ENCODE results near the gene ZNF280B.

DNA sequence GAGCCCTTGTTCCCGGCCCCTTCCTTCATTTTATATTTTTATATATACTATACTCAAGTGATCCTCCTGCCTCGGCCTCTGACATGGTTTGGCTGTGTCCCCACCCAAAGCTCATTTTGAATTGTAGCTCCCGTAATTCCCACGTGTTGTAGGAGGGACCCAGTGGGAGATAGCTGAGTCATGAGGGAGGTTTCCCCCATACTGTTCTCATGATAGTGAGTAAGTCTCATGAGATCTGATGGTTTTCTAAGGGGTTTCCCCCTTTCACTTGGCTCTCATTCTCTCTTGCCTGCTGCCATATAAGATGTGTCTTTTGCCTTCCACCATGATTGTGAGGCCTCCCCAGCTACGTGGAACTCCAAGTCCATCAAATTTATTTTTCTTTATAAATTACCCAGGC, 18.8 kb upstream of the ZNF280B start:
- TF ChIP-seq EZH2 (IDR thresholded peaks at IDR 0.05; ENCODE audit: borderline replicate concordance, low read depth, low read length, severe bottlenecking) = no peak
- TF ChIP-seq, protein P1, sequence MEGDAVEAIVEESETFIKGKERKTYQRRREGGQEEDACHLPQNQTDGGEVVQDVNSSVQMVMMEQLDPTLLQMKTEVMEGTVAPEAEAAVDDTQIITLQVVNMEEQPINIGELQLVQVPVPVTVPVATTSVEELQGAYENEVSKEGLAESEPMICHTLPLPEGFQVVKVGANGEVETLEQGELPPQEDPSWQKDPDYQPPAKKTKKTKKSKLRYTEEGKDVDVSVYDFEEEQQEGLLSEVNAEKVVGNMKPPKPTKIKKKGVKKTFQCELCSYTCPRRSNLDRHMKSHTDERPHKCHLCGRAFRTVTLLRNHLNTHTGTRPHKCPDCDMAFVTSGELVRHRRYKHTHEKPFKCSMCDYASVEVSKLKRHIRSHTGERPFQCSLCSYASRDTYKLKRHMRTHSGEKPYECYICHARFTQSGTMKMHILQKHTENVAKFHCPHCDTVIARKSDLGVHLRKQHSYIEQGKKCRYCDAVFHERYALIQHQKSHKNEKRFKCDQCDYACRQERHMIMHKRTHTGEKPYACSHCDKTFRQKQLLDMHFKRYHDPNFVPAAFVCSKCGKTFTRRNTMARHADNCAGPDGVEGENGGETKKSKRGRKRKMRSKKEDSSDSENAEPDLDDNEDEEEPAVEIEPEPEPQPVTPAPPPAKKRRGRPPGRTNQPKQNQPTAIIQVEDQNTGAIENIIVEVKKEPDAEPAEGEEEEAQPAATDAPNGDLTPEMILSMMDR (IDR thresholded peaks at IDR 0.05; ENCODE audit: borderline replicate concordance, extremely low read depth, low read length, poor library complexity, severe bottlenecking) = no peak

Data from DND-41 (cell line).